Measurements from ENCODE around the gene OR9Q1.
"Not testable (repeated sequence)": the region's sequence is repeated elsewhere in the genome, so short reads cannot be mapped to it uniquely, and the experiment has no call there.

OR9Q1 gene, protein sequence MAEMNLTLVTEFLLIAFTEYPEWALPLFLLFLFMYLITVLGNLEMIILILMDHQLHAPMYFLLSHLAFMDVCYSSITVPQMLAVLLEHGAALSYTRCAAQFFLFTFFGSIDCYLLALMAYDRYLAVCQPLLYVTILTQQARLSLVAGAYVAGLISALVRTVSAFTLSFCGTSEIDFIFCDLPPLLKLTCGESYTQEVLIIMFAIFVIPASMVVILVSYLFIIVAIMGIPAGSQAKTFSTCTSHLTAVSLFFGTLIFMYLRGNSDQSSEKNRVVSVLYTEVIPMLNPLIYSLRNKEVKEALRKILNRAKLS

DNA sequence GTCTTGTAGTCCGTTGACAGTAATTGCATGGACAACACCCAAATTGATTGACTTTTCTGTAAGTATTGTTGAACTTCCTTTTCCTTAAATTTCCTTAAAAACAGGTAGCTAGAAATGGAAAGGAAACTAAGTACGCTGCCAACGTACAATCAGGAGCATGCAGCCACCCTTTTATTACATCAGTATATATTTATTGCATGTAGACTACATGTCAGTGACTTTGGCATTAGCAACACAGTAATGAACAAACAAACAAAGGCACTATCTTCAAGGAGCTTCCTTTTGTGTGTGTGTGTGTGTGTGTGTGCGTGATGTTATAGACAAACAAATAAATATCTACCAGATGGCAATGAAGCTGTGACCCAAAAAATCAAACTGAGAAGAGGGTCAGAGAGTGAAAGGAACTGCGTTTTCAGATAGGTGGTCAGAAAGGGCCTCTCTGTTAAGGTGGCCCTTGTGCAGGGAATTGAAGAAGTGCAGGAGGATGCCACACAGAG lies at the start of gene OR9Q1:
Gene OR9Q1 (plus strand): TSS at position 447 of the 497 bp plus-strand sequence. CDS start 155,564 bp downstream, outside the sequence.
- DNase-seq, result no peak

DNA sequence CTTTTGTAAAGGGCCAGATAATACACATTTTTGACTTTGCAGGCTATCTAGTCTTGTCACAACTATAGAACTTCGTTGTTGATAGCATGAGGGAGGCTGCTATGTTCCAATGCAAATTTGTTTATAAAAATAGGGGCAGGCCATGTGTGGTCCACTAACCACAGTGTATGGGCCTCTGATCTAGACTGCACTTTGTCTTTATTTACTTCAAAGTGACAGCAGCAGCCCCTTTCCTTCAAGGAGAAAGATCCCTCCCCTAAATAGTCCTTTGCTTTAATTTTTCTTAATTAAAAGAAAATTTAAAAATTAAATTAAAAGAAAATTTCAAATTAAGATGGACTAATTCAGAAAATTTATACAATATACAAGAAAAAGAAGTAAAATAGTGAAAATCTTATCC lies 49.5 kb upstream of the OR9Q1 start:
- no peak for DNase-seq

DNA sequence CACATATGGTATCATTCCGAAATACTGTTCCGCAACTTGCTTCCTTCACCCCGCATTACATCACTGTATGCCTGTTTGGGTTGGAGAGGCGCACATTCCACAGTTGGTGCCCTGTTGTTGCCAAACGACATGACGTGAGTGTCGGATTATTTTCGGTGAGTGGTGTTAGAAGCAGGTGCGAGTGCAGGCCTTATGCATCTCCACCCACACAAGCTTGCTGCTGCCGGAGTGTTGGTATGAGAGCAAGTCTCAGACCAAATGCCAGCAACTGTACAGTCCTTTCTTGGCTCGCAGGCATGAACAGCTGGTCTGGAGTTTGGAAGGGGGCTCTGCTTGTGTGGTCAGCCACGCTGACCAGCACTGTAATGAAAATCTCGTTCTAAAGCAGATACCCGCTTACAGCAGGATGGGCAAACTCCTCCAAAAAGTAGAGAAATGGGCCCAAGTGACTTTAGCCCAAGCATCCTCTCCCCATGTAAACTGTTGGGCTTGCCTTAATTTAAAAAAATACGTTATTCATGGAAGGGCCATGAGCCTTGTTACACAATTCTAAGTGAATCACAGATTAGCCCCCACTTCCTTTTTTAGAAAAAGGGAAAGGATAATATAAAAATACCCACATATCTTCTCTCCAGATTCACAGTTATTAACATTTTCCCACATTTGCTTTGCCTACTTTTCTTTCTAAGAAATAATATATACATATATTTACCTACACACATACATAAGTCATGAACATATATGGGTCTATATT lies 48.7 kb upstream of the OR9Q1 start:
- DNase-seq, result no peak

DNA sequence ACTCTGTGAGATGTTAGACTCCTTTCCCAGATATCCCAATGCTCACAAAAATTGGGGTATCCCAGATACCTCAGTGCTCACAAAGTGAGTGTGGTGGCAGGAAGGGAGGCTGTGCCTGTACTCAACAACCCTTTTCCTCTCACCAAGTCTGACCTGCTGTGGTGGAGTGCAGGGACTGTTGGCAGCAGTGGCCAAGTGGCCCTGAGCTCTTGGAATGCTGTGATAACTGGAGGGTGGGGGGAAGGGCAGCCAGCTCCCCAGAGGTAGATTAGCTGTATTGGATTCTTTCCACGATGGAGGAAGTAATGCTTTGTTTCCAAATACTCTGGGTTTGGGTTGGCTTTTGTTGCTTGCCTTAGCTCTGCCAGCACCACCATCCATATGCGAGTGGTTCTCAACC lies 46.0 kb upstream of the OR9Q1 start:
- DNase-seq, result no peak

DNA sequence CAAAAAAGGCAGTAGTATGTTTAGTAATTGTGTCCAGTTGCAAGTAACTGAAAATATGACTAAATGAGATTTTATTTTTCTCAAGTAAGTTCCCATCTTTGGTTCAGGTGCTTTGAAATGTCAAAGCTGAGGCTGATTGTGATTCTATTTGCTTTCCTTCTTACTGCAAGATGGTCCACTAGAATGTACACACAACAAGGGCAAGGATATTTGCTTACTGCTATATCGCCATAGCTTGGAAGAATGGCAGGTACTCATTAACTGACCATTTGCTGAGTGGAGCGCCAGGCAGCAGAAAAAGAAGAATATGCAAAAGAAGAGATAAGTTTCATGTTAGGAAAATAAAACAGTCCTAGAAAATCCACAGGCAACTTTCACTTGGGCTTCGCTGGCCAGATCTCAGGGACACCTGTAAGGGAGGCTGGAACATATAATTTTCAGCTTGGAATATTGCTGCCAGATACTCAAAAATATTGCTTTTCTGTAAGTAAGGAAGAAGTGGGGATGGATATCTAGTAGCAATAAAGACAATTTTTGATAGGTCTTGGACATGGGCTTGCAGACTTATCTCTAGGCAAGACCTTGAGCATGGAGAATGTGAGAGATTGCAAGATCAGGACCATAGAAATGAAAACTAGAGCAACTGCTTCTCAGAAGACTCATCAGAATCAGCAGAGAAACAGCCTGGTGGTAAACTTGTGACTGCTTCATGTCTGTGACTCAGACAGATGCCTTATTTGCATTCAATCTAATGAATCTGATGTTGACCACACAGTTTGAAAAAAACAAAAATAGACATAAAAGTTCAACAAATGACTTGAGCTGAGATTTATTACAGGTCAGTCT lies 44.8 kb upstream of the OR9Q1 start:
- DNase-seq, result no peak

DNA sequence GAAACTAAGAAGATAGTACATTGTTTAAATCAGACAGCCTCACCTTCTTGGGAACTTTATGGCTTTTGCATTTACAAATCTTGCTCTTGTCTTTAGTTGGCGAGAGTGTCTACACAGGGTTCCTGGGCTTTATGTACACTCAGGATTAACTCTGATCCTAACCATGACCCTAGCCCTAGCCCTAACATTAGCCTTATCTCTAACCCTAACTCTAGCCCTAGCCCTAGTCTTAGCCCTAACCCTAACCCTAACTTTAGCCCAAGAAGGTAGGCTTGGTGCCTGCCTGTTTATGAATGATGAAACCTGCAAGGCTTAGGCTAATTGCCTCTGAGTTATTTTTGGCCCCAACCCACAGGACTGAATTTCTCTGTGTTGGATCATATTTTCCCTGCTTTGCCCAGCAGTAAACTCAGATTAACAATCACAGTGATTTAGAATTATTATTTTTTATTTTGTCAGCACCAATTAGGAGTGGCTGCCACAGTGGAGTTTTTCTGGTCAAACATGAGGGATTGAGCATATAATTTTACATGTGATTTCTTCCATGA lies 44.1 kb upstream of the OR9Q1 start:
- no peak for DNase-seq

DNA sequence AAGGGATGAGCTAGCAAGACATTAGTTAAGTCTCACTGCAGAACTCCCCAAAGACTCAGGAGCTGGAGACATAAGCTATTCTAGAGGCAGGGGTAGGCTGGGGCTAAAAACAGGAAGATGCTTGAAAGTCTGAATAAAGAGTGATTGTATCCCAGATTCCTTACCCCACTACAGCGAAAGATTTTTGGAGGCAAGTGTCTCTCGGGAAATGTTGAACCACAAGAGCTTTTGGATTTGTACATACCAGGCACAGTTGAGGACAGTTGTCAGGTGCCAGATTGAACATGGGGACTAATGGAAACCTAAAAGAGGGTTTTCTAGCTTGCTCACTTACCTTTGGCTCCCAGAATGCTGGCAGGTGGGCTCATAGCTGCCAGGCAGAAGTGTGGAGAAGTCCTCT lies 43.5 kb upstream of the OR9Q1 start:
- DNase-seq, result no peak

DNA sequence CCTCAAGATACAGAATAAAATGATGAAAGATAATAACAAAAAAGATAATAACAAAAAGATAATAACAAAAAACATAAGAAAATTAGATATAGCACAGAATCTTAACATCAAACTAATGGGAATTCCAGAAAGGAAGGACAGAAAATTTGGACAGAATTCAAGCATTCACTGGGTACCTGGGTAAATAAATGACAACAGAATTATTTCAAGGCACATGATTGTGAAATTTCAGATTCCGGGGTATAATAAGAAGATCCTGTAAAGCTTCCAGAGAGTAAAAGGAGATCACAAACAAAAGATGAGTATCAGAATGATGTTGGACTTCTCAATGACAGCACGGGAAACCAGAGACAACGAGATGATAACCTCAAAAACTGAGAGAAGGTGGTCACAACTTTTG lies 42.1 kb upstream of the OR9Q1 start:
- DNase-seq, result no peak

DNA sequence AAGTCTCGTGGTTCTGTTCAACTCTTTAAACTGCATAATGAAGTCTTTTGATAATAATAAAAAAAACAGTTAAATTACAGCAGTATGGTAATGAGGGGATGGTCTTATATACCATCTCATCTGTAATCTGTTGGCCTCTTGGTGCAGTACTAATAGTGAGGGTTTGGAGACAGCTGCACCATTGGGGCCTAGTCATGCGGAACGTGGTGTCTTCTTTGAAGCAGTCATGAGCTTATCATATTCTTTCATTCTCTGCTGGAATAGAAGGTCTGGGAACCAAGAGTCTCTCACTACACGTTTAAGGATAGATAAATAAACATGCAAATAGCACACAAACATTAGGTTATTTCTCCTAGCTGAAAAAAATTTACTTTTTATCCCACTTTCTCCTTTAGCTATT lies 40.9 kb upstream of the OR9Q1 start:
- no peak for DNase-seq

DNA sequence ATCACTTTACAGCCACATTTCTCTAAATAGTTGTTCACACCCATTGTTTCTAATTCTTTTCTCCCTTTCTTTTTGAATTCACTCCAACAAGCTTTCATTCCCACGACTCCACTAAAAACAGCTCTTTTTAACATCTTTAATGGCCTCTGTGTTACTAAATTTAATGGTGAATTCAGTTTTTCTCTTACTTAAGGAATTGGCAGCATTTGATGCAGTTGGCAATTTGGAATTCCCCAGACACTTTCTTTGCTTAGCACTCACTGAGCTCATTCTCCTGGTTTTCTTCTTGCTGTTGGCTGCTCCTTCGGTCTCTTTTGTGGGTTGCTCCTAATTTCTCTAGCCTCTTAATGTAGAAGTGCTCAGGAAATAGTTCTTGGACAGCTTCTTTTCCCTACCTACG lies 40.5 kb upstream of the OR9Q1 start:
- DNase-seq, result no peak

DNA sequence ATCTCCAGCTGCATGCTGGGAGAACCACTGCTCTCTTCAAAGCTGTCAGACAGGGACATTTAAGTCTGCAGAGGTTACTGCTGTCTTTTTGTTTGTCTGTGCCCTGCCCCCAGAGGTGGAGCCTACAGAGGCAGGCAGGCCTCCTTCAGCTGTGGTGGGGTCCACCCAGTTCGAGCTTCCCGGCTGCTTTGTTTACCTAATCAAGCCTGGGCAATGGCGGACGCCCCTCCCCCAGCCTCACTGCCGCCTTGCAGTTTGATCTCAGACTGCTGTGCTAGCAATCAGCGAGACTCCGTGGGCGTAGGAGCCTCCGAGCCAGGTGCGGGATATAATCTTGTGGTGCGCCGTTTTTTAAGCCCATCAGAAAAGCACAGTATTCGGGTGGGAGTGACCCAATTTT lies 24.2 kb upstream of the OR9Q1 start:
- DNase-seq, result not testable (repeated sequence)

DNA sequence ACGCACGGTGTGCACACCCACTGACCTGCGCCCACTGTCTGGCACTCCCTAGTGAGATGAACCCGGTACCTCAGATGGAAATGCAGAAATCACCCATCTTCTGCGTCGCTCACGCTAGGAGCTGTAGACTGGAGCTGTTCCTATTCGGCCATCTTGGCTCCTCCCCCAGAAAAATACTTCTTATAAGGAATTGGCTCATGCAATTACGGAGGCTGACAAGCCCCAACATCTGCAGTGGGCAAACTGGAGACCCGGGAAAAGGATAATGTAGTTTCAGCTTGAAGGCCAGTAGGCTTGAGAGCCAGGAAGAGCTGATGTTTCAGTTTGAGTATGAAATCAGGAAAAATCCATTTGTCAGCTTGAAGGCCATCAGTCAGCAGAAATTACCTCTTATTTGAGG lies 23.7 kb upstream of the OR9Q1 start:
- DNase-seq, result not testable (repeated sequence)

DNA sequence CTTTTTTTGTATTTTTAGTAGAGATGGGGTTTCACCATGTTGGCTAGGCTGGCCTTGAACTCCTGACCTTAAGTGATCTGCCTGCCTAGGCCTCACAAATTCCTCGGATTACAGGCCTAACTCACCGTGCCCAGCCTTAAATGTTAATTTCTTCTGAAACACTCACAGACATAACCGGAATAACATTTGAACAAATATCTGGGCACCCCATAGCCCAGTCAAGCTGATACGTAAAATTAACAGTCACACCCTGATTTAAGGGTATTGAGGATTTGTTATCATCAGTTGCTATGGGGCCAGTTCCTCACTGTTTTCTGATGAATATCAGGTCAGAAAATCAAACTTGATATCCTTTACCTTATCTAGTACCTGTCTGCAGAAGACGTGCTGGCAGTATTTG lies 23.0 kb upstream of the OR9Q1 start:
- DNase-seq, result no peak

DNA sequence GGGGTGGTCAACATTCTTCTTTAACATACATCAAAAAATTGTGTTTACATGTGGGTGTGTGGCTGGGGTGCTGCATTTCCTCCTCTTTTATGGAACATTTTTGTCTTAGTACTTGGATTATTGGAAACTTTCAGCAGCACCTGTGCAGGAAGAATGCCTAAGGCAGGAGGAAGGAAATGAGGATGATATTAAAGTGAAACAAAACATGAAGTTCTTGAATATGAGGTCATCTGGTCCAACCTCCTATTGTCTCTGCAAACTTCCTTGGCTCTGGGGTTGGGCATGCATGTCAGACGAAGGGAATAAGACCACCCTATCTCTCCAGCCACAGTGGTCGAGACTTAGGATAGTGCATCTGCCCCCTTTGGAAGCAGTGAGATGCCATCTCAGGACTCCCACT lies 20.6 kb upstream of the OR9Q1 start:
- no peak for DNase-seq

DNA sequence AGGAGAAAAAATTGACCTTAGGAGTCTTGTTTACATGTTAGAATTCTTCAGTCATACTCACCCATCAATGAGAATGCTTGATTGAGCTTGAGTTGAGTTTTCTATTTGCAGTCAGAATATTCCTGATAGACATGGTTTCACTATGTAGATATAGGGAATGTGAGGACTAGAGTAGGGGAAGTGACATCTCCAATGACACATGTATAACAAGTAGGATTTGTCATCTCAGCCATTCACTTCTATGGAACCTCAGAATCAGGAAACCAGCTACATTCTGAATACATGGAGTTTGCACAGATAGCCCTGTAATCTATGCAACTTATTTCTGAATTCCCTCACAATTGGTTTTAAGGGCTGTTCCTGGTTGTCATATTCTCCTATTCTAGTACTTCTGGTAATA lies 20.1 kb upstream of the OR9Q1 start:
- DNase-seq, result no peak

DNA sequence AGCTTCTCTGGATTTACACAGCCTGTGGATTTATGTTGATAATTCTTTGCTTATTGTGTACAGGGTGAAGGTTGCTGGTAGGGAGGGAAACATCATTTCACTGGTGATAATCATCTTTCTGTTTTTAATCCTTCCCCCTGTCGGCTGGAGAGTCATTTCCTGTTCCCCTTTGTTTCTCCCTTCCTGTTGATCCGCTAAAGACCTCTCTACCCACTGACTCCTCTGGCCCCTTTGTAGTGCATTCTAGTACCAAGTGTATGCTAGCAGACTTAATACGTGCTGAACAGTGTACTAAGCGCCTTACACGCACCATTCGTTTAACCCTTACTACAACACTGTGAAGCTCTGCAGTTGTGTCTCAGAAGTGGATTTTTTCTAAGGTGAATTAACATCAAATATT lies 19.0 kb upstream of the OR9Q1 start:
- DNase-seq, result no peak

DNA sequence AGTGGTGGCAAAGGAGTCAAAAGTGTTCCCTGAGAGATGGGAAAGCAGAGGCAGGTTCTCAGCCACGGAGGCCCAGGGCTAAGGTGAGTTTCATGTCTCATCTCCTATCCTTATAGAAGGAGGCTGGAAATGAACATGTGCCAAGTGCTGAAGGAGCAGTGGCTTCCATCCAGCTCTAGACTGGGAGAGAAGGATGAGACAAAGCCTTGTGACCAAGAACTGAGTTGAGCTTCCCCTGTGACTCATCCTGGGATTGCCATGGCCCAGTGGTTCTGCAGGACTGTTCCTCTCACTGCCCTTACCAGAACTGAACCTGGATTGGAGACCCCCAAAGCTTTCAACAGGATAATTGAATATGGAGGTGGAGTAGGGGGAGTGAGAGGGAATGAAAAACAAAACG lies 16.7 kb upstream of the OR9Q1 start:
- DNase-seq, result no peak

DNA sequence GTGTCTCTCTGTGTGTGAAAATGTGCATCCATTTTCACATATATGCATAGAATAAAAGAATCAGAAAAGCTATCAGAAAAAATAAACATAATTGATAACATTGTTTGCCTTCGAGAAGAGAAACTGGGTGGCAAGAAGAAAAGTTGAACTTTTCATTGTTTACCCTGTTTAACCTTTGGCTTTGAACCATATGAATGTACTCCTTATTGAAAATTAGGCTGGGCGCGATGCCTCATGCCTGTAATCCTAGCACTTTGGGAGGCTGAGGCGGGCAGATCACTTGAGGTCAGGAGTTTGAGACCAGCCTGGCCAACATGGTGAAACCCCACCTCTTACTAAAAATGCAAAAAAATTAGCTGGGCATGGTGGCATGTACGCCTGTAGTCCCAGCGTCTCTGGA lies 11.9 kb upstream of the OR9Q1 start:
- no peak for DNase-seq

DNA sequence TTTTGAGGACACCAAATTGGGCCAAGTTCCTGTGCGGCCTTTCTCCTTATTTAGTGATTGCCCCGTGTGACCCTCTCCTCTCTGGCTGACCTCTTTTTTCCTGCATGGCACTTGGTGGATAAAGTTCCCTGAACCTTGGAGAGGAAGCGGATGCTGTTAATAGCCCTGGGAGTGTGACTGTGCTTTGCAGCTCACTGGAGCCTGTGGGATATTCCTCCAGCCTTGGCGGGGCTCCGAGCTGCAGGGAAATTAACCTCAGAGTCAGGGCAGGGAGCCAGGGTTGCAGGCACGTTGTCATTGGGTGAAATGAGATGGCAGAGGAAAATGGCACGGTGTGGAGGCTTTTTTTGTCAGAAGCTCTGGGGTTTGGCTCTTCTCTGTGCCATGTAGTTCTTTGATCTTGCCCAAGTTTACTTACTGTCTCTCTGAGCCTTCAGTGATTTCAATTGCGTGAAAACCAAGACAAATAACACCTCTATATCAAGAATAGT lies 965 bp downstream of the OR9Q1 start:
- DNase-seq, result peak; percentile 71

DNA sequence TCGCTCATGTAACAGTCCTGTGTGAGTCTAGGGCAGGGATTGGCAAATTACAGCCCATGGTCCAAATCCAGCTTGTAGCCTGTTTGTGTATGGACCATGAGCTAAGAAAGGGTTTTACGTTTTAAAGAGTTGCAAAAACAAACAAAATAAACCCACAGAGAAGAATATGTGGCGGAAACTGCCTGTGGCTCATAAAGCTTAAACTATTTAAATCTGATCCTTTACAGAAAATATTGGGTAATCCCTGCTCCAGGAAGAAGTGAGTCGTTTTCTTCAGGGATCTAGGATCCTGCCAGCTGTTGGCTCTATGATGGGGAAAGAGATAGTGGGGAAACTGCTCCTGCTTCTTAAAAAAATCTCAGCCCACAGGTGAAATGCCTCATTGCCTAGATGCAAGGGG lies 3.7 kb downstream of the OR9Q1 start:
- DNase-seq, result no peak

DNA sequence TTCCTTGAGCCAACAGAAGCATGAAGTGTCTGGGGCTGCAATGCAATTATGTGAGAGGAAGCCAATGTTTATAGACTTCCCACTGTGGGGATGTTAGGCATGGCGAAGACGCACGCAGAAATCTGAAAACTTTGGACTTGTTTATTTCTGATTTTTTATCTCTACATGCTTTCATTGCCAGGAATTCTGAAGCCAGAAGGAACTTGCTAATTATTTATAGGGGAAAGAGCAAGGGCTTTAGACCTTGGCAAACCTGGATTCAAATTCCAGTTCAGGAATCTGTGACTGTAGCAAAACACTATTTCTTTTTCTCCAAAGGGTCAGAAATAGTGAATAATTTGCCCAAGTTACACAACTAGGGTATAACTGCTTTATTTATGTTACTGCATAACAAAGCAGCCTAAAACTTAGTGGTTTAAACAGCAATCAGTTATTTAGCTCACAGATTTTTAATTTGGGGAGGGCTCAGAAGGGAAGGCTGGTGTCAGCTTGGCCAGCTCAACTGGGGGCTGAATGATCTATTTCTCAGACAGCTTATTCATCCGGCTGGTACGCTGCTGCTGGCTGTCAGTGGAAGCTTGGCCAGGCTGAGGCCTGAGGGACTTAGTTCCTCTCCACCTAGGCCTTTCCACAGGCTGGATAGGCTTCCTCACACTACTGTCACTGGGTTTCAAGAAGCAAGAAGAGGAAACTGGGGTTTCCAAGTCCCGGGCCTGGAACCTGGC lies 5.2 kb downstream of the OR9Q1 start:
- DNase-seq, result no peak

DNA sequence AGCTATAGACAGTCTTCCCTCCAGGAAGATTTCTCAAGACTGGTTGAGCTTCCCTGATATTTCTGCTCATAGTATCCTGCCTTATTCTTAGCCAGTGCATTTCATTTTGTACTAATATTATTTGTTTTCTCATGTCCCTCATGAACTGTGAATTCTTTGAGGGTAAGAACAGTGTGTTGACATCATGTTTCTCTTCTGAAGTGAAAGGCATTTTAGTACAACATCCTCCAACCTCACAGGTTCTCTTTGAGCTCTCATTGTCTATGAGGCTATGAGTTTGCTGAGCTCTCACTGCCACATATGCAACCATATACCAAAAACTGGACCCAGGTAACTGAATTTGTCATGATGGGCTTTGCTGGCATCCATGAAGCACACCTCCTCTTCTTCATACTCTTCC lies 7.0 kb downstream of the OR9Q1 start, which contains the start of gene OR6Q1:
Gene OR6Q1 (plus strand): TSS at position 301 of the 400 bp plus-strand sequence. CDS start 0 bp downstream, at position 301.
- no peak for DNase-seq
